Muscle of back (tissue), 11 donors: ENCODE data around the gene PRLH. TPM values are rescaled to one million over a fixed set of nuclear protein-coding genes. Genes with fewer than 3 reads are reported as not detected.
"Not testable (repeated sequence)": the region's sequence is repeated elsewhere in the genome, so short reads cannot be mapped to it uniquely, and the experiment has no call there.

Experiments
- DNase-seq, 3 donors: peaks; one replicate each; pipeline versions ENCODE4 v3.0.0 to v3.0.0-alpha.2; 2013
- polyA plus RNA-seq, 10 donors: library from polyadenylated mRNA; unstranded; fragments of 120-200 nt; gene quantifications; one replicate each; pipeline ENCODE4 v1.2.1, GENCODE V29; 2013; ENCODE audit not compliant: insufficient read length in 10 of 10

The PRLH gene
- polyA plus RNA-seq, 10 donors = not detected

DNA sequence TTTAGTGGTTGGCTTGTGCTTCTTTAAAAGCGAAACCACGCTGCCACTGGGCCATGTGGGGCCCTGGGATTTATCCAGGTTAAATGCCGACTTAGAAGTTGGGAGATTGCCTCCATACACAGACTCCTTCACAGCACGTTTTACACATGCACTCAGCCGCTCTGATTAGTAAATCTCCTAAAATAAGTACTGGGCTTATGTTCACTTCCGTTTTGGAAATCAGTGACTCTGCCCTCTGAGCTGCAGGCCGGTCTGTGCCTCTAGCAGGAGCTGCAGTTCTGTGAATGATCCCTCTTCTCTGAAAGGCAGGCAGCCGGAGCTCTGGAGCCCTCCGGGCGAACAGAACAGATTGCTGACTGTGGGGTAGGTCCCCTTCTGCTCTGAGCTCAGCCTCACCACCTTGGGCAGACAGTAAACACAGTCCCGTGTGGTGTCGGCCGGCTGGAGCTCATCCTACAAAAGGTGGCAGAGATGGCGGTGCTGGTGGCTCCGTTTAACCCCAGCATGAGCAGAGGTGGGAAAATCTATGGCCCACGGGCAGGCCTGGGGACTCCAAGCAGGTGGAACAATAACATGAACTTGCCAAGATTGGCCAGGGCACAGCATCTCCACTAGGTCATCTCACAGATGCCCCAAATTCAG is 34.0 kb downstream of the PRLH start:
- DNase-seq = peak; percentile 68 to 85 (median 70)

DNA sequence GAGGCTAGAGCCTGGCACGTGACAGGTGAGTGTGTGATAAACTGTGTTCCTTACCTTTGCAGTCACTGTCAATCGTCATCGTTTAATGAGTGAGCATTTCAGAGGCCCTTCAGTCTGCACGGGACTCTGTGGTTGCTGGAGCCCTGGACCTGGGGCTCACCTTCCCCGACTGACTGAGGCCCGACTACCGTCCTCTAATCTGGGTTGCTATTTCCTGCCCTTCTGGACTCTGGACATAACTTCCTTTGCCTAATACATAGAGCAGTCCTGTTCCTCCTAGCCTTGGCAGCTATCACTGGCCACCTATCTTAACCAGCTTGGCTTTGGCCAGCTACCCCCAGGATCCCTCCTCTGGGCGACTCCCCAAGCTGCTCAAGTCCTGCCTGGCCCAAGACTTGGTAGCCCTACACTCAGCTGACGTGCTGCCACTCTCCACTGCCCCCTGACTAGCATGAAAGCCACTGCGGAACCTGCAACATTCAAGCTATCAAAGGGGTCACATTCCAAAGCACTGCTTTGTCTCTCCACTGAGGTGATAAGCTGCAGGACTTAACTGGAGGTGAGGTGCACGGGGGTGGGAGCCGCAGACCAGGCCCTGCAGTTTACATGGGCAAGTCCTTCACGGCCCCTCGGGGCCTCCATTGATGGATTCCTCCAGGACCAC is 35.2 kb downstream of the PRLH start:
- DNase-seq = no peak

DNA sequence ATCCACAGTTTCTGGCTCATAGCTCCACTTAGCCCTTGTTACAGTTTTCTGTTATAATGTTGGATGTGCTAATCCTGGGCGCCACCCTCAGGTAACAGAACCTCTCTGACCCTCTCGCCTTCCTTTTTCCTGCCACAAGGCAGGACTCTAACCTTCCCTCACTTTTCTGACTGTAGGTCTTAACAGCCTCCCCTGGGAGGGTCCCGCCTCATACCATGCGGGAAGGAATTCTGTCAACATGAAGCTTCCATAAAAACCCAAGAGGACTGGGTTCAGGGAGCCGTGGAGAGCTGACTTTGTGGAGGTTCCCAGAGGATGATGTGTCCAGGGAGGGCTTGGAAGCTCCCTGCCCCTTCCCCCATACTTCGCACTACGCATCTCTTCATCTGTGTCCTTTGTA is 36.0 kb downstream of the PRLH start:
- no peak for DNase-seq

DNA sequence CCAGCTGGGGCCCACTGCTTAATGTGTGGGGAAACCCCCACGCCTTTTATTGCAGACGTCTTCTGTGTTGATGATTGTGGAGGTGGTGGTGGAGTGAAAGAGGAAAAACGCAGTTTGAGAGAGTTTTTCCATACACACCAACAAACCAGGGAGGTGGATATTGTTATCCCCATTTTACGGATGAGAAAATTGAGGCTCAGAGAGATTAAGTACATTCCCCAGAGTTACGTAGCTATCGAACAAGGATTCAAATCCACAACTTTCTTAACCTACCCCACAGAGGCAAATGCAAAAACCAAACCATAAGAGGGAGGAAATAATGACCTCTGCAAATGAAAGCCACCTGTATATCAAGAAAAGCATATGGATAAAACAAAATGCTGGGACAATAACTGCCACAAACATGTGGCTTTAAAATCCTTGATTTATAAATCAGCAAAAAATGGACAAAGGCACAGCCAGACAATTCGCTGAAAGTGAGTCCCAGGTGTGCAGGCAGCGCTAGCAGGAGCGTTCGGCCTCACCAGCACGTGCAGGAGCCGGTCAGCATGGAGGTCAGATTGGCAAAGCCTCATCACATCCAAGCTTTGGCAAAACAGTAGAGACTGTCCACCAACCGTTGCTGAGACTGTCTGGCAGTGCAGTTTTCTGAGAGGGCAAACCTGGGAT is 36.8 kb downstream of the PRLH start:
- no peak for DNase-seq

DNA sequence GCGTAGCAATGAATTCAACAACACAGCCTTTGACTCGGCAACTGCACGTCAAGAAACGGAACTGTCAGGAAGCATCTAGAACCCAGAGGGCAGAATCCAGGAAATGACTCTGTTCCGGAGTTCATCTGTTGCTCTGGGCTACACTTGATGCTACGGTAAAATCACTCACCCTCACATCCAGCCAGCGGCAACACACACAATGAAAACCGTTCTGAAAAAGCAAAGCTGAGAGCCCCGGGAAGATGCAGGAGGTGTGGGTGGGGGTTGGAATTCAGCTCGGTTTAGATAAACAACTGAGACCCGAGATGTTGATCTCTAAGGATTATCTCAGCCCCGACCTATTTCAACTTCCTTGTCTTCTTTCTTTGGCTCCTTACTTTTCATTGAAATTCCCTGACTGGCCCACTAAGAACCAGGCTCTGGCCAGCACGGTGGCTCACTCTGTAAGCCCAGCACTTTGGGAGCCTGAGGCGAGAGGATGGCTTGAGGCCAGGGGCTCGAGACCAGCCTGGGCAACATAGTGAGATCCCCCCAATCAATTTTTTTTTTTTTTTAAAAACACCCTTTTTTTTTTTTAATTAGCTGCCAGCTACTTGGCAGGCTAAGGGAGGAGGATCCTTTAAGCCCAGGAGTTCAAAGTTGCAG is 37.5 kb downstream of the PRLH start:
- DNase-seq = peak; percentile 39 to 79 (median 68)

DNA sequence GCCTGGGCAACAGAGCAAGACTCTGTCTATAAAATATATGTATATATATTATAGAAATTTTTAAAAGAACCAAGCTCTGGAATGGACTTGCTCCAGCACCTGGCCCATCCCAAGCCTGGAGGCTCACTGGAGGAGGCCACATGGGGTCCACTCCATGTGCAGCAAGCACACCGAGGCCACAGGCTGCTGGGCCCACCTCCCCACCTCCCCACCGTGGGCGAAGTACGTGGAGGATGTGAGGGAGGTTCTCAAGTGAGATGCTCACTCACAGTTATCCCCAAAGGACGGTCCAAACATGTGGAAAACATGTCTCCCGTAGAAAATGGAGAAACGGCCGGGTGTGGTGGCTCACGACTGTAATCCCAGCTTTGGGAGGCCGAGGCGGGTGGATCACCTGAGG is 38.0 kb downstream of the PRLH start:
- no peak for DNase-seq

DNA sequence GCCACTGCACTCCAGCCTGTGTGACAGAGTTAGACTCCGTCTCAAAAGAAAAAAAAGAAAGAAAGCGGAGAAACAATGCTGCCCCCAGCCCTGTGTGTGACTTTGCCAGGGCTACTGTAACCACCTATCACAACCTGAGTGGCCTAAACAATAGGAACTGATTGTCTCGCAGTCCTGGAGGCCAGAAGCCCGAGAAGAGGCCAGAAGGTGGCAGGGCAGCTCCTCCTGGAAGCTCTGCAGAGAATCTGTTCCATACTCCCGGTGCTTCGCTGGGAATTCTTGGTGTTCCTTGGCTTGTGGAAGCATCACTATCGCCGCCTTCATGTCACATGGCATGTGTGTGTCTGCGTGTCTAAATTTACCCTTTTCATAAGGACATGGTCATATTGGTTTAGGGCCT is 38.6 kb downstream of the PRLH start:
- no peak for DNase-seq

DNA sequence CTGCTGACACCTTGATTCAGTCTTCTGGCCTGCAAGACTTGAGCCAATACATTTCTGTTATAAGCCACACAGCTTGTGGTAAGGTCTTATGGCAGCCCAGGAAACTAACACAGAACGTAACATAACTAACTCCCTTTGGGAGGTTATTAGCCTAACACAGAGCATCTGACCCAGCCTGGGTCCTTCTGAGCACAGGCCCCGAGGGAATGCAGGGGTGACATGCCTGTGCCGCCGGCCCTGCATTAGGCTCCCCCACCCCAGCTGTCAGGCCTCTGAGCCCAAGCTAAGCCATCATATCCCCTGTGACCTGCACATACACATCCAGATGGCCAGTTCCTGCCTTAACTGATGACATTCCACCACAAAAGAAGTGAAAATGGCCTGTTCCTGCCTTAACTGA is 40.1 kb downstream of the PRLH start:
- DNase-seq = not testable (repeated sequence)

DNA sequence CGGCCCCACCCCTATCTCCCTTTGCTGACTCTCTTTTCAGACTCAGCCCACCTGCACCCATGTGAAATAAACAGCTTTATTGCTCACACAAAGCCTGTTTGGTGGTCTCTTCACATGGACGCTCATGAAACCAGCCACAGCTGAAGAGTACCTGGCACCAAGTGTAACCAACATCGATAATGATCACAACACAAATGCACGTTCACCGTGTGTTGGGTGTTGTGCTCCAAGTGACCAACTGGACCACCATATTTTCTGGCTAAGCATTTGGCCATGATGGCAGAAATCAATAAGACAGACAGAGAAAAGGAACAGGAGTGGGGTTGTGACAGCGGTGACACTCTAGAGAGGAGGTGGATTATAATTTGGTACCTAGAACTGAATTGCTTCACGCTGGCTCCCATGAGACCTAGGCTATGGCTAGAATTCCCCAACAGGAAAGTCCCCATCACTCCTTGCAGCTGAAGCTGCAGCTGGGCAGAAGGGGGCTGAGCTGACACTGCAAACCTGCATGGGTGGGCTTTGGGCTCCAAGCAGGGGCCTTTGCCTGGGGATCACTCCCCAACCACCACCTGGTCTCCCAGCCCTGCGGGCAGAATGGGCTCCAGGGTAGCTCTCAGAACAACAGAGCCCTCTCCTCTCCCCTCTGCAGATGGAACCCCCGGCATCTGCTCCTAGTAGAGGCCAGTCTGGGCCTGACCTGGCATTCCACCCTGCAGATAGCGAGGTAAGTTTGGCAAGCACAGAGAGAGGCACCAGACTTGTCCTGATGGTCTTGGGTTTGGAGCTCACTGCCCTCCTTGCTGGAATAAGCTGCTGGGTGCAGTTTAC is 46.4 kb downstream of the PRLH start:
- DNase-seq = no peak

DNA sequence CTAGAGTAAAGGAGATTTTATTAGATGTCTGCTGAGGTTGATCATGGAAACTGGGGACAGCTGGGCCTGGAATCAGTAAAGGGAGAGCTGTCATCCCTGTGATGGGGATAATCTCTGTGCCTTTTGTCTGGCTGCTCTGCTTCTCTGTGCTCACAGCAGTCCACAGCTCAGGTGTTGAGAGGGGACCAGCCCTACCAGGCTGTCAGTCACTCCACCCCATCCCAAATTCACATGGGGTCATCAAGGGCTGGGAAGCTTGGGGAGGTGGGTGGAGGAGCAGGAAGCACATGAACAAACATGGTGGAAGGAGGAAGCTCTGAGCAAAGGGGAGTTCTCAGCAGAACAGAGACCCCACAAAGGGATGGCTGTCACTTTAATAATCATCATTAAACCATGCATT is 47.3 kb downstream of the PRLH start:
- no peak for DNase-seq

DNA sequence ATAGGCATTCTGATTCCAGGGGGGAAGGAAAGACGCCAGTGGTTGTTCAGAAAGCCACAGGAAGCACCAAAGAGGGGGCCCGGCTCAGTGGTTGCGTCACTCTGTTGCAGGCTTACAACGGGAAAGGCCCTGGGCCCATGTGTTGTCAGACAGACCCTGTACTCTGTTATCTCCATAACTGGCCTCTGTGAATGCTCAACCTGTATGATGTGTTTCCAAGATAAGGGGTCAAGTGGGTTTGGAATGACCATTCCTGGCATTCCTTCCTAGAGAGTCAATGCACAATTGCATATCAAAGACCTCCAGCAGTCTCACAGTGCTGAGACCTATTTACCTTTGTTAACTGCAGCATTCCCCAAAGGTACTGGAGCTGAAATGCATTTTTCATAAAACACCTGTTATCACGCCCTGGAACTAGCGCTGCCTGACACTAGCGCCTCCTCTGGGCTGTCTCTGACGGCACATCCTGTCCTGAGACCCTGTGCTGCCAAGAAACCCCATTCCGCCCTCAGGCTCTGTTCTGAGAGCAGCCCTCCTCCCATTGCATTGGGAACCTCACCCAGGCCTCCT is 47.9 kb downstream of the PRLH start:
- DNase-seq = no peak

DNA sequence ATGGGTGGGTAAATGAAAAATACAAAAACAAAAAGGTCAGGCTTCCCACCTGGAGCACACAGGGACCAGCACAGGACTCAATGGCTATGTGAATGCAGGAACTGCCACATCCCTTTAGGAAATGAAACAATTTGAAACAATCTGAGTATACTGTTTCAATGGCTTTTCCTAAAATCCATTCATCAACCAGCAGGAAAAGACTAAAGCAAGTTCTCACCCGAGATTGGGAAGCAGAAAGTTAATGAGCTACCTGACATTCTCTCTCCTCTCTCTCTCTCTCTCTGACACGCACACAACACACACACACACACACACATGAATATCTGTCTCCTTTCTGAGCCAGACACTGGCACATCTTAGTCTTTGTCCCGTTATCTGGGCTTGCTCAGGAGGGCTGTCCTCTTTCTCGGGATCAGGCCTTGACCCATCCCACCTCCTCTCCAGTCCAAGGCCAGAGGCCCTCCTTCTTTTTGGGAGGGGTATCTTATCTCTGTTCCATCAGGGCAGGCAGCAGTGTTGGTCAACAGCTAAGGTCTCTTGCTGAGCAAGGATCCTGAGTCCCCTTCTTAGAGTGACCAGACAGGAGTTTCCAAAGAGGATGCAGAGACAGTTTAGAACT is 49.4 kb downstream of the PRLH start:
- no peak for DNase-seq

DNA sequence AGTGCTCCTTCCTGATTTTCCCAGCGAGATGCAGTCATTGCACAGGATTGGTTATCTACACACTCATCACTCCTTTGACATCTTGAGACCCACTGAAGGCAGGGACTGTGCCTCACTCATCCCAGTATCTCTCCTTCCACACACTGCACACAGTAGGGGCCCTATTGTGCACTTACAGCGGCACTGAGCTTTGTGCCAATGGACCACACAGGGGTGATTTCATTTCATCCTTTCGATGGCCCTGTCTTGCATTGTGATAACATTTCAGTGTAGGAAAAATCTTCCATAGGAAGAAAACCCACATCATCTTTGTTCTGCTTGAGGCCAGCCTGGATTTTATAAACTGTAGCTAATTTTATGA is 50.0 kb downstream of the PRLH start:
- no peak for DNase-seq

Other genes with a start within 250 kb of the PRLH start
- gene COL6A3, start 152.4 kb upstream of the PRLH start, polyA plus RNA-seq = 100 to 1,000 TPM; 229 to 489 (median 278) TPM
- 1 to 10 TPM in 2 of 10 donors, under 1 TPM in 8; 0.42 to 2.1 (median 0.51) TPM for gene MLPH, start 79.3 kb upstream of the PRLH start, polyA plus RNA-seq
- 1 to 10 TPM in 9 of 10 donors, under 1 TPM in 1; 0.64 to 2.6 (median 1.2) TPM for gene RAB17, start 24.2 kb downstream of the PRLH start, polyA plus RNA-seq
- 100 to 1,000 TPM in 9 of 10 donors, 10 to 100 TPM in 1; 95.0 to 194 (median 137) TPM for gene LRRFIP1, start 61.0 kb downstream of the PRLH start, polyA plus RNA-seq
- gene RBM44, start 232.2 kb downstream of the PRLH start, polyA plus RNA-seq = 1 to 10 TPM in 3 of 10 donors, under 1 TPM in 7; 0.29 to 1.4 (median 0.66) TPM